Neural crest cell (in vitro differentiated cells): ENCODE results near the gene FBXW8. TPM values are rescaled to one million over a fixed set of nuclear protein-coding genes. Genes with fewer than 3 reads are reported as not detected.

Experiments
- DNase-seq: peaks from one replicate; pipeline ENCODE4 v3.0.0; 2021; ENCODE audit warnings: low read depth, mixed read lengths, low spot score
- H3K27ac Mint-ChIP-seq: one replicate; pipeline ENCODE4 v1.8.0; 2021; ENCODE audit warnings: mild to moderate bottlenecking, mixed read lengths; ENCODE audit not compliant: unreplicated experiment
- H3K27me3 Mint-ChIP-seq: 2 replicates; pipeline ENCODE4 v1.8.0; 2021; ENCODE audit warnings: low read depth, mild to moderate bottlenecking, mixed read lengths
- H3K36me3 Mint-ChIP-seq: 2 replicates; pipeline ENCODE4 v1.8.0; 2021; ENCODE audit warnings: low read depth, mild to moderate bottlenecking, mixed read lengths
- H3K4me1 Mint-ChIP-seq: 2 replicates; pipeline ENCODE4 v1.8.0; 2021; ENCODE audit warnings: mixed read lengths
- H3K4me3 Mint-ChIP-seq: one replicate; pipeline ENCODE4 v1.8.0; 2021; ENCODE audit warnings: mild to moderate bottlenecking, mixed read lengths
- H3K9me3 Mint-ChIP-seq: 2 replicates; pipeline ENCODE4 v1.8.0; 2021; ENCODE audit warnings: mixed read lengths
- CTCF ChIP-seq: fragments of 200-600 bp; sonication (generic); conservative IDR thresholded peaks from 2 replicates; pipeline ENCODE4 v1.5.0; 2021; ENCODE audit warnings: antibody characterized with exemption, mild to moderate bottlenecking
- total RNA-seq: library from RNA; stranded (reverse); gene quantifications from 2 replicates; pipeline ENCODE4 v1.2.1, GENCODE V29; 2021

The FBXW8 gene
- total RNA-seq, 1 donor from 2014 or later: 34.8 TPM

- Mint-ChIP-seq H3K4me1 (peaks cover 5% of the 10 kb centered on the region), H3K4me3 (no peak overlapping the region), H3K36me3 (peaks cover 6% of the 10 kb centered on the region), H3K27ac (no peak overlapping the region), H3K9me3 (no peaks in the 10 kb centered on the region), H3K27me3 (no peaks in the 10 kb centered on the region)
- no peak for TF ChIP-seq CTCF
- DNase-seq: no peak
Measured at GRCh38 chr12:117027251-117028086, 116.7 kb downstream of the FBXW8 start.

- H3K4me3 Mint-ChIP-seq: no peak overlapping the region
- DNase-seq: no peak
- H3K9me3 Mint-ChIP-seq: no peaks in the 10 kb centered on the region
- H3K27me3 Mint-ChIP-seq: no peaks in the 10 kb centered on the region
- H3K4me1 Mint-ChIP-seq: peaks cover 5% of the 10 kb centered on the region
- TF ChIP-seq CTCF: no peak
- peaks cover 6% of the 10 kb centered on the region for H3K36me3 Mint-ChIP-seq
- no peak overlapping the region for H3K27ac Mint-ChIP-seq
Measured at GRCh38 chr12:117028254-117028653, 117.5 kb downstream of the FBXW8 start.

GRCh38 chr12:117030187-117030900 is 119.6 kb downstream of the FBXW8 start:
- no peak for DNase-seq
- no peaks in the 10 kb centered on the region for H3K27me3 Mint-ChIP-seq
- H3K36me3 Mint-ChIP-seq: peaks cover 6% of the 10 kb centered on the region
- TF ChIP-seq CTCF: no peak
- H3K4me3 Mint-ChIP-seq: no peak overlapping the region
- peak overlapping the region; percentile 83 for H3K27ac Mint-ChIP-seq
- peaks cover 5% of the 10 kb centered on the region for H3K4me1 Mint-ChIP-seq
- no peaks in the 10 kb centered on the region for H3K9me3 Mint-ChIP-seq

- DNase-seq: no peak
- Mint-ChIP-seq H3K9me3 (no peaks in the 10 kb centered on the region), H3K27me3 (no peaks in the 10 kb centered on the region), H3K36me3 (peaks cover 2% of the 10 kb centered on the region), H3K4me1 (no peaks in the 10 kb centered on the region), H3K27ac (no peak overlapping the region), H3K4me3 (no peak overlapping the region)
- TF ChIP-seq CTCF: no peak
Measured at GRCh38 chr12:117031843-117032592, 121.3 kb downstream of the FBXW8 start.

GRCh38 chr12:117032593-117033381 is 122.0 kb downstream of the FBXW8 start:
- Mint-ChIP-seq H3K27me3 (no peaks in the 10 kb centered on the region), H3K4me1 (no peaks in the 10 kb centered on the region), H3K9me3 (no peaks in the 10 kb centered on the region), H3K27ac (no peak overlapping the region), H3K4me3 (no peak overlapping the region), H3K36me3 (peaks cover 2% of the 10 kb centered on the region)
- no peak for DNase-seq
- no peak for TF ChIP-seq CTCF
